A673 (cell line): Measurements from ENCODE around the gene C19orf67. TPM values are rescaled to one million over a fixed set of nuclear protein-coding genes. Genes with fewer than 3 reads are reported as not detected.

ENCODE experiments used
- BruUV-seq: library from RNA; stranded (reverse); fragments of 400-500 nt; replicated peaks from 2 replicates; lab custom pipeline; 2021; lab: Mats Ljungman, UMichigan
- CTCF ChIA-PET: fragments of 300-600 bp; sonication (Branson Sonifier 250); formaldehyde crosslinking; loops from one replicate; lab custom pipeline; 2022; ENCODE audit warnings: antibody characterized with exemption; lab: Charles Lee
- POLR2A ChIA-PET: fragments of 300-600 bp; sonication (Branson Sonifier 250); formaldehyde crosslinking; loops from one replicate; lab custom pipeline; 2022; ENCODE audit warnings: antibody characterized with exemption; ENCODE audit not compliant: low non-redundant PET; lab: Charles Lee
- DNase-seq: peaks from one replicate; pipeline ENCODE4 v3.0.0-alpha.2; 2015; ENCODE audit warnings: low spot score
- H3K27ac ChIP-seq: fragments of 200-600 bp; sonication (generic); 2 replicates; pipeline ENCODE4 v1.5.1; 2016; ENCODE audit warnings: mixed run types, low read depth, mild to moderate bottlenecking, mixed read lengths, antibody characterized with exemption, low read length; ENCODE audit not compliant: poor library complexity, severe bottlenecking
- H3K27me3 ChIP-seq: fragments of 200-600 bp; sonication (generic); replicated peaks from 2 replicates; pipeline ENCODE4 v1.6.1; 2017; ENCODE audit warnings: mixed run types, low read depth, mild to moderate bottlenecking, mixed read lengths, antibody characterized with exemption, low read length; ENCODE audit not compliant: insufficient read depth, poor library complexity
- H3K36me3 ChIP-seq: fragments of 200-600 bp; sonication (generic); 2 replicates; pipeline ENCODE4 v1.6.1; 2016; ENCODE audit warnings: mixed run types, mild to moderate bottlenecking, mixed read lengths, antibody characterized with exemption, low read length; ENCODE audit not compliant: insufficient read depth, poor library complexity, severe bottlenecking
- H3K4me1 ChIP-seq: fragments of 200-600 bp; sonication (generic); 2 replicates; pipeline ENCODE4 v1.6.1; 2017; ENCODE audit warnings: mixed run types, mild to moderate bottlenecking, mixed read lengths, antibody characterized with exemption, low read length; ENCODE audit not compliant: insufficient read depth, poor library complexity, severe bottlenecking
- H3K4me3 ChIP-seq: fragments of 200-600 bp; sonication (generic); 2 replicates; pipeline ENCODE4 v1.5.1; 2016; ENCODE audit warnings: low read depth, mixed run types, mild to moderate bottlenecking, mixed read lengths, low read length; ENCODE audit not compliant: poor library complexity, severe bottlenecking
- H3K9me3 ChIP-seq: fragments of 200-600 bp; sonication (generic); 2 replicates; pipeline ENCODE4 v1.6.1; 2016; ENCODE audit warnings: mixed run types, low read depth, mild to moderate bottlenecking, mixed read lengths, antibody characterized with exemption, low read length; ENCODE audit not compliant: poor library complexity, severe bottlenecking
- CTCF ChIP-seq: fragments of 300-800, 200-600 bp; sonication (generic); conservative IDR thresholded peaks from 2 replicates; pipeline ENCODE4 v1.5.1; 2017; ENCODE audit warnings: low read depth, mild to moderate bottlenecking, antibody characterized with exemption, low read length, moderate library complexity, mixed read lengths
- EZH2 ChIP-seq: fragments of 200-600 bp; sonication (generic); IDR thresholded peaks from 2 replicates; pipeline ENCODE4 v1.6.1; 2017; ENCODE audit warnings: borderline replicate concordance, low read depth, mild to moderate bottlenecking, mixed read lengths, antibody characterized with exemption, low read length; ENCODE audit not compliant: poor library complexity, severe bottlenecking
- intact Hi-C: fragments of 100-400 bp; cut with micrococcal nuclease; formaldehyde crosslinking; loops from one replicate; pipeline ENCODE4 v1.10.0; 2022; ENCODE audit not compliant: unreplicated experiment
- total RNA-seq: library from RNA; stranded (reverse); gene quantifications from 2 replicates; pipeline ENCODE4 v1.2.3, GENCODE V29; 2021

Gene C19orf67
- total RNA-seq, 1 experiment from 2014 or later = not detected

- Histone ChIP-seq H3K27ac (peak within 1 kb of the TSS; percentile 90), H3K9me3 (peaks cover 8% of the 10 kb centered on the region), H3K27me3 (no peaks in the 10 kb centered on the region), H3K36me3 (peaks cover 12% of the 10 kb centered on the region), H3K4me3 (peak within 1 kb of the TSS; percentile 84), H3K4me1 (no peaks in the 10 kb centered on the region)
- ChIA-PET CTCF (interaction anchor here (0.6 kb wide), 1 partner anchor 294 kb away, joined by 5 read pairs; no protein-coding TSS in a partner anchor), POLR2A (interaction anchor here (0.6 kb wide), 1 partner anchor 1298 kb away, joined by 3 read pairs; no protein-coding TSS in a partner anchor)
- intact Hi-C loops = no loop called here
- DNase-seq = peak; percentile 95
- no TSS peak for BruUV-seq
- TF ChIP-seq EZH2 (no peak), CTCF (no peak)
These were observed 5.0 kb upstream of the C19orf67 start, which contains the start of gene SAMD1 for GRCh38 chr19:14090509-14091080. TSS of gene SAMD1 (minus strand) at chr19:14090751.

- no TSS peak for BruUV-seq
- H3K4me3 ChIP-seq = peak overlapping the region; percentile 64
- TF ChIP-seq CTCF = peak; percentile 16; the same call in 1 of the 2 replicates
- TF ChIP-seq EZH2 = no peak
- peaks cover 12% of the 10 kb centered on the region for H3K36me3 ChIP-seq
- no peaks in the 10 kb centered on the region for H3K4me1 ChIP-seq
- H3K9me3 ChIP-seq = peaks cover 8% of the 10 kb centered on the region
- intact Hi-C loops = no loop called here
- DNase-seq = peak; percentile 74
- CTCF ChIA-PET = interaction anchor here (0.6 to 0.7 kb wide), 3 partner anchors 295 to 823 kb away, joined by 5 to 12 read pairs (median 7); no protein-coding TSS in a partner anchor
- no peaks in the 10 kb centered on the region for H3K27me3 ChIP-seq
- H3K27ac ChIP-seq = peak overlapping the region; percentile 61
- POLR2A ChIA-PET = interaction anchor here (0.6 kb wide), 1 partner anchor 1297 kb away, joined by 3 read pairs; no protein-coding TSS in a partner anchor
These were observed 4.3 kb upstream of the C19orf67 start for GRCh38 chr19:14089662-14090508.

GRCh38 chr19:14089412-14089661, 3.8 kb upstream of the C19orf67 start:
- H3K36me3 ChIP-seq = peaks cover 12% of the 10 kb centered on the region
- TF ChIP-seq CTCF (peak; percentile 45), EZH2 (no peak)
- no peaks in the 10 kb centered on the region for H3K4me1 ChIP-seq
- ChIA-PET CTCF (interaction anchor here (0.5 kb wide), 1 partner anchor 41 kb away, joined by 4 read pairs; no protein-coding TSS in a partner anchor), POLR2A (no interaction called here)
- no peak overlapping the region for H3K27ac ChIP-seq
- peaks cover 8% of the 10 kb centered on the region for H3K9me3 ChIP-seq
- intact Hi-C loops = no loop called here
- peak; percentile 58 for DNase-seq
- peak overlapping the region; percentile 64 for H3K4me3 ChIP-seq
- no peaks in the 10 kb centered on the region for H3K27me3 ChIP-seq
- BruUV-seq = no TSS peak
